Activated CD4-positive, alpha-beta T cell treated with anti-CD3 and anti-CD28 coated beads for 1 hour (primary cell): ENCODE results near the gene THAP9.
A peak's percentile ranks its signal among the peaks of the same experiment; 100 is the strongest.
"Not testable (repeated sequence)": the region's sequence is repeated elsewhere in the genome, so short reads cannot be mapped to it uniquely, and the experiment has no call there.

Source experiments
- DNase-seq: peaks from one replicate; pipeline ENCODE4 v3.0.0-alpha.2; 2020

The THAP9 gene, protein sequence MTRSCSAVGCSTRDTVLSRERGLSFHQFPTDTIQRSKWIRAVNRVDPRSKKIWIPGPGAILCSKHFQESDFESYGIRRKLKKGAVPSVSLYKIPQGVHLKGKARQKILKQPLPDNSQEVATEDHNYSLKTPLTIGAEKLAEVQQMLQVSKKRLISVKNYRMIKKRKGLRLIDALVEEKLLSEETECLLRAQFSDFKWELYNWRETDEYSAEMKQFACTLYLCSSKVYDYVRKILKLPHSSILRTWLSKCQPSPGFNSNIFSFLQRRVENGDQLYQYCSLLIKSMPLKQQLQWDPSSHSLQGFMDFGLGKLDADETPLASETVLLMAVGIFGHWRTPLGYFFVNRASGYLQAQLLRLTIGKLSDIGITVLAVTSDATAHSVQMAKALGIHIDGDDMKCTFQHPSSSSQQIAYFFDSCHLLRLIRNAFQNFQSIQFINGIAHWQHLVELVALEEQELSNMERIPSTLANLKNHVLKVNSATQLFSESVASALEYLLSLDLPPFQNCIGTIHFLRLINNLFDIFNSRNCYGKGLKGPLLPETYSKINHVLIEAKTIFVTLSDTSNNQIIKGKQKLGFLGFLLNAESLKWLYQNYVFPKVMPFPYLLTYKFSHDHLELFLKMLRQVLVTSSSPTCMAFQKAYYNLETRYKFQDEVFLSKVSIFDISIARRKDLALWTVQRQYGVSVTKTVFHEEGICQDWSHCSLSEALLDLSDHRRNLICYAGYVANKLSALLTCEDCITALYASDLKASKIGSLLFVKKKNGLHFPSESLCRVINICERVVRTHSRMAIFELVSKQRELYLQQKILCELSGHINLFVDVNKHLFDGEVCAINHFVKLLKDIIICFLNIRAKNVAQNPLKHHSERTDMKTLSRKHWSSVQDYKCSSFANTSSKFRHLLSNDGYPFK

DNA sequence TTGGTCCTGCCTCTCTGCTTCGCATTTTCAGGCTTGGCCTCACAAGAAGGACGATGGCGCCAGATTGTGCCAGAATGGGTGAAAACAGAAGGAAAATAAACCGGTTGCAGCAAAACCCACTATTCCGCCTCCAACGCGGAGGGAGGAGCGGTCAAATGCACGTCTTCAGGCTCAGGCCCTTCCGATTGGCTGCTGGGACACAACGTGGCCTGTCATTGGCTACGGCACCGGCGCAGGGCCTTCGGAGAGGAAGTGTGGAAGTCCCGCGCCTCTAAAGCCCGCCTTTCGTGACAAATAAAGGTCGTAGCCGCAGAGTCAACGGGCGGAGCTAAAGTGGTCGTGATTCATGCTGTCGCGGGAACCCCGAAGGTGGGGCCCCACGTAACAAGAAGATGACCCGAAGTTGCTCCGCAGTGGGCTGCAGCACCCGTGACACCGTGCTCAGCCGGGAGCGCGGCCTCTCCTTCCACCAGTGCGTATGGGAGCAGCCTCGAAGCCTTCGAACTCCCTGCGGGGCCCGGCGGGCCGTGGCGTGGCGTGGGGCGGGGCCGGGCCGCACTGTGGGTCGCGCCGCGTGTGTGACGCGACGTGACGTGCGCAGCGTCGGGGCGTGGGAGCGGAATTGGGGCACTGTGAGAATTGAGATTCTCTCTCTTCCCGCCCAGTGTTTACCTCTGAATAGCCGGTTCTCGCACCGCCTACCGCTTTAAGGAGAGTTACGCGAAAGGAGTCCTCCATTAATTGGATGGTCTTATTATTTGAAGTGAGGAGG lies at the start of gene THAP9:
THAP9 (plus strand) TSS at position 325 of the 772 bp plus-strand sequence; CDS start at position 393, 68 bp downstream.
- DNase-seq: peak; percentile 97

DNA sequence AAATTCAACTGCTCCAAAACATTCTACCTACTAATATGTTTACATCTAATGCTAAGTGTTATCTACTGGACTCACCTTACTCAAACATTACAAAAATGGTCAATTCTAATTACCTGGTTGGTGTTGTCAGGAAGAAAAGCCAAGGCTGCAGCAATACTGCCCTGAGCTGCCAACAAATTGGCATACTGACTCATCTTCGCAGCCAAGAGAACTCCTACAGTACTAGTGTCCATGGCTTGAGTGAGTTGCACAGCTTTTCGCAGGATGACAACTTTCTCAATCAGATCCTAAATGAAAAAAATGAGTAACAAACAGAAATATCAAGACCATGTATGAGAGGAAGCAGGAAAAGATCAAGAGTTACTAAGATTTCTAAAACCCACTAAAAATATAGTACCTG lies 49.2 kb upstream of the THAP9 start:
- no peak for DNase-seq

DNA sequence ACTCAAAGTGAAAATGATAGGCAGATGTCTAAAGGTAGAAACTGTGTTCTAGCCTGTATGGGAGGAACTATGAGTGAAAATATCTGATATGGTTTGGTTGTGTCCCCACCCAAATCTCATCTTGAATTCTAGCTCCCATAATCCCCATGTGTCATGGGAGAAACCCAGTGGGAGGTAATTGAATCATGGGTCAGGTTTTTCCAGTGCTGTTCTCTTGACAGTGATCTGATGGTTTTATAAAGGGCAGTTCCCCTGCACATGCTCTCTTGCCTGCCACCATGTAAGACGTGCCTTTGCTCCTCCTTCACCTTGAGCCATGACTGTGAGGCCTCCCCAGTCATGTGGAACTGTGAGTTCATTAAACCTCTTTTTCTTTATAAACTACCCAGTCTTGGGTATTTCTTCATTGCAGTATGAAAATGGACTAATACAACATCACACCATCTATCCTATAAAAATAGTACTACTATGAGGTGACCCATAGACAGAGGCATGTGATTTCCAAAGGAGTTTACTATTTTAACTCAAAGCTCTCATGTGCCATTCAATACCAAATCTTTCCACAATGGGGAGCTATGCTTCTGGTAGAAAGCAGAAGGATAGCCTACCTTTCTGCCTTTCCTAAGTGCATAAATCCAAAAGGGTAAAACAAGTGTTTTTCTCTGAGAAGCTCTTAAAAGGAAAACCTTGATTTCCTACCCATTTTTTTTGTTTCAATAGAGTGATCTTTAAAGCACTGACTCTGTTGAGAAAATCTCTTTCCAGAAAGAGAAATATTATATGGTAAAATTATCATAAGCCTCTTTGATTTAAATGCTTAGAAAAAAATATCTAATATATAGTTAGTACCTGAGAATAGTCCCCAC lies 48.4 kb upstream of the THAP9 start:
- DNase-seq: no peak

DNA sequence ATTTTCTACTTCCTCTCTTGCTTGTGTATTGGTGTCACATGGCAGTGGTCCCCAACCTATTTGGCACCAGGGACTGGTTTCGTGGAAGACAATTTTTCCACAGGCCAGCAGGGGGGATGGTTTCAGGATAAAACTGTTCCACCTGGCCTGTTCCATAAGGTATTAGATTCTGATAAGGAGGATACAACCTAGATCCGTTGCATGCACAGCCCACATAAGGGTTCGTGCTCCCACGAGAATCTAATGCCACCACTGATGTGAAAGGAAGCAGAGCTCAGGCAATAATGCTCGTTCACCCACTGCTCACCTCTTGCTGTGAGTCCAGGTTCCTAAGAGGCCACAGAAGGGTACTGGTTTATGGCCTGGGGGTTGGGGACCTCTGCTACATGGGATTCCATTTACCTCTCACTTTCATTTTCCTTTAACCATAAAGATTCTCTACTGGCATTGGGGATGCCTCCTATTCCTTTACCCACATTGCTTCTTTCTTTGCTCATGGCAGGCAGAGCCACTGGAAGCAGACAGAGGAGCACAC lies 47.7 kb upstream of the THAP9 start:
- no peak for DNase-seq

DNA sequence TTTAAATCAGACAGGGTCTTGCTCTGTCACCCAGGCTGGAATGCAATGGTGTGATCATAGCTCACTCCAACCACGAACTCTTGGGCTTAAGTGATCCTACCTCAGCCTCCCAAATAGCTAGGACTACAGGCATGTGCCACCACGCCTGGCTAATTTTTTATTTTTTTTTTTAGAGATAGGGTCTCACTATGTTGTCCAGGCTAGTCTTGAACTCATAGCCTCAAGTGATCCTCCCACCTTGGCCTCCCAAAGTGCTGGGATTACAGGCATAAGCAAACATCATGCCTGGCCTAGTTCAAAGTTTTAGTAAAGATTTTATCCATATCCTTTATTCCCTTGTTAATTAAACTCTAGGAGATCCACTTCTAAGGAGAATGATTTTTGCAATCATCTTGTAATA lies 40.0 kb upstream of the THAP9 start:
- DNase-seq: not testable (repeated sequence)

GRCh38 chr4:82861529-82861928 lies 39.0 kb upstream of the THAP9 start:
- DNase-seq: no peak

- no peak for DNase-seq
Measured at GRCh38 chr4:82864336-82864979, 36.1 kb upstream of the THAP9 start.

- DNase-seq: no peak
Measured at GRCh38 chr4:82865592-82865991, 34.9 kb upstream of the THAP9 start.

DNA sequence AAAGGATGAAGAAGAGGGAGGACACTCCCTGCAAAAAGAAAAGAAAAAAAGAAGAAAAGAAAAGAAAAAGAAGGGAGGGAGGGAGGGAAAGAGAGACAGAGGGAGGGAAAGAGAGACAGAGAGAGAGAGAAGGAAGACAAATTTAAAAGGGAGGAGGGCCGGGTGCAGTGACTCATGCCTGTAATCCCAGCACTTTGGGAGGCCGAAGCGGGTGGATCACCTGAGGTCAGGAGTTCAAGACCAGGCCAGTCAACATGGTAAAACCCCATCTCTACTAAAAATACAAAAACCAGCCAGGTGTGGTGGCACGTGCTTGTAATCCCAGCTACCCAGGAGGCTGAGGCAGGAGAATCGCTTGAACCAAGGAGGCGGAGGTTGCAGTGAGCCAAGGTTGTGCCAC lies 34.5 kb upstream of the THAP9 start:
- DNase-seq: not testable (repeated sequence)

DNA sequence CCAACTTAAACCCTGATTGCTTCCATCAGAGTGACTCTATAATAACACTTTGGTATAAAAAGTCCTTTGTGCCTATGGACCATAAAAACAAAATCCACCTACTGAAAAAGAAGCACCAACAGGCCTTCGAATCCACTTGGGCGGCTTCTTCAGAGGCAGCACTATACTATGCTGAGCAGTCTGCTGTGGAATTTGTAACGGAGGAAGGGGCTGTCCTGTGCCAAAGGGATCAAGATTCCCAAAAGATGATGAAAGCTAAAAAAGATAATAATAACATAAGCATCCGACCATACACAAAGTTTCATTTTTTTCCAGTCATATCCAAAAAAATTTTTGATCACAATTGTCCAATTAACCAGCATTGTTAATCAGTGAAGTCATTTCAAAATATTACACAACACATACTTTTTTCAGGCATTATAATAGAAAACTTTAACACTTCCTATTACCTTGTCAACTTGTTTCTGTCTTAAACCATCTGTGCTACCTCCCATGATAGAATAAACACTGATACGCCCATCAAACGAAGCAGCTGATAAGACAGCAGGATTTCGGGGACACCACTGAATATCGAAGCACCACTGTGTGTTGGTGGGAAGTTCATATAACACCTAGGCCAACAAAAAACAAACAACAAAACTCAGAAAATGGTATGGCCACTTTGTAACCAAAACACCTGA lies 33.7 kb upstream of the THAP9 start:
- DNase-seq: no peak

GRCh38 chr4:82868572-82868971 lies 32.0 kb upstream of the THAP9 start:
- DNase-seq: no peak

DNA sequence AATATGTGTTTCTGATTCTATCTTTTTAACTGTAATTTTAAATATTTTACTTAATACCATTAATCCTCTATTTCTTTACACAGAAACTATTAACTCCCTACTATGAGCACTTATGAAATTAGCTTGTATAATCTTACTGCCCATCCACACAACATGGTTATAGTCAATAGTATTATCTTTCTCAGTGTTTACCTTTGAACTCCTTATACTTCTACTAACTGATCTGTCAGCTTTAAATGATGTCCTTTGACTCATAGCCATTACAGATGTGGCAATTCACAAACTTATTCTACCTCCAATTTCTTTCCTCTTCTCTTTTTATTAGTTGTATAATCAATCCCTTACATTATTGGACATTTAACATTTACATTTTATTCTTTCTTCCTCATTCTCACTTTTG lies 15.1 kb upstream of the THAP9 start:
- no peak for DNase-seq

GRCh38 chr4:82886147-82886942 lies 14.2 kb upstream of the THAP9 start:
- no peak for DNase-seq

GRCh38 chr4:82889287-82889686 lies 11.2 kb upstream of the THAP9 start:
- DNase-seq: no peak

GRCh38 chr4:82890528-82890900 lies 10.0 kb upstream of the THAP9 start:
- DNase-seq: no peak

DNA sequence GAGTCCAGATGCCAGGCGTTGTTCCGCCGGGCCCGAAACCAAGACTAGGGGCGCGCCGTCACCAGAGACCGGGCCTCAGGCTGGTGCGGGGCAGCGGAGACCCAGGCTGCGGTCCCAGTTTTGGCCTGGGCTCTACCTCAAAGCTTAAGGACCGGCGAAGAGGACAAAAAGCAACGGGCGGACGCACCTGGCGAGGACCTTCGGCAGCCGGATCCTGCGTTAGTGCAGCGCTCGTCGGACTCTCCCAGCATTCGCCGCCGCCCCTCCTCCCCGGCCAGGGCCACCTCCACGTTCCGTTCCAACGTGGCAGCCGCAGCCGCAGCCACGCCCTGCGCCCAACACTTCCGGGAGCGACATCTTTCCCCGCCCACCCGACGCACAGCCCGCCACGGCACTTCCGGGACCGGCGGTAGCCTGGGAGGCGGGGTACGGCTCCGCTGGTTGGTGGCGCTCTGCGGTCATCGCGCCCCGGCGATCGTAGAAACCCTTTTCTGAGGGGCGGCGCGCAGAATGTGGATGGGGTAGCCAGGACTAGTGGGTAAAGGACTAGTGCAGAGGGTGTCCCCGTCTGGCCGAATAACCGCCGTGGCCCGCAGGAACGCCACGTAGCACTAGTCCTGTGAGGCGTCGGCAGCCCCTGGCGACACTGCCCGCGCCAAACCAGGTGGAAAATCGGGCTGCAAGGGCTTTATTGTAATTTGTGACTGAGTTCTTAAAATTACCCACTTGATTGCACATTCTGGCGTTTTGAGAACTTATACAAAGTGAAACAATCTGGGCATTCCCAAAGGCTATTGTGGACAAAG lies 9.4 kb upstream of the THAP9 start, which contains the start of gene SEC31A:
SEC31A (minus strand) TSS at position 253 of the 806 bp plus-strand sequence. CDS start 9,217 bp downstream, outside the sequence.
- DNase-seq: peak; percentile 94

GRCh38 chr4:82891707-82892466 lies 8.6 kb upstream of the THAP9 start:
- no peak for DNase-seq

DNA sequence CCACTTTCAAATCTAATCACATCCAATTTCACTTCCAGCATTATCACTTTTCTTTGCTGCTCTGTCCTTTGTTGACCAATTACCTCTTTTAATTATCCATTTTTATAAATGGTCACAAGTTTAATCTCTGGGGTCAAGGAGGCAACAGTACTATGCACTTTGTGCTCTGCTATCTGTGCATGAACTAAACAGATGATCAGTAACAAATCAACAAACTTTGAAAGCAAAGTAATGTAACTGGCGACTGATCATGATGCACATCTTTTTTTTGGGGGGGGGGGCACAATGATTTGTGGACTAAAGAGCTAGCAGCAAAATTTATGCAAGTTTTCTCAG lies 8.1 kb upstream of the THAP9 start:
- no peak for DNase-seq
